GM12872 (cell line): ENCODE results near the gene PLCXD3.

Experiments
- TF ChIP-seq, protein P1 (sequence below): IDR thresholded peaks from 3 replicates; pipeline ENCODE4 v1.5.1; 2011; ENCODE audit warnings: low read depth, mild to moderate bottlenecking, low read length, moderate library complexity; ENCODE audit not compliant: insufficient read depth

The PLCXD3 gene

GRCh38 chr5:41510176-41510831 lies at the start of gene PLCXD3:
Gene PLCXD3 (minus strand): TSS chr5:41510601. CDS start chr5:41510526, 75 bp downstream.
- TF ChIP-seq, protein P1, sequence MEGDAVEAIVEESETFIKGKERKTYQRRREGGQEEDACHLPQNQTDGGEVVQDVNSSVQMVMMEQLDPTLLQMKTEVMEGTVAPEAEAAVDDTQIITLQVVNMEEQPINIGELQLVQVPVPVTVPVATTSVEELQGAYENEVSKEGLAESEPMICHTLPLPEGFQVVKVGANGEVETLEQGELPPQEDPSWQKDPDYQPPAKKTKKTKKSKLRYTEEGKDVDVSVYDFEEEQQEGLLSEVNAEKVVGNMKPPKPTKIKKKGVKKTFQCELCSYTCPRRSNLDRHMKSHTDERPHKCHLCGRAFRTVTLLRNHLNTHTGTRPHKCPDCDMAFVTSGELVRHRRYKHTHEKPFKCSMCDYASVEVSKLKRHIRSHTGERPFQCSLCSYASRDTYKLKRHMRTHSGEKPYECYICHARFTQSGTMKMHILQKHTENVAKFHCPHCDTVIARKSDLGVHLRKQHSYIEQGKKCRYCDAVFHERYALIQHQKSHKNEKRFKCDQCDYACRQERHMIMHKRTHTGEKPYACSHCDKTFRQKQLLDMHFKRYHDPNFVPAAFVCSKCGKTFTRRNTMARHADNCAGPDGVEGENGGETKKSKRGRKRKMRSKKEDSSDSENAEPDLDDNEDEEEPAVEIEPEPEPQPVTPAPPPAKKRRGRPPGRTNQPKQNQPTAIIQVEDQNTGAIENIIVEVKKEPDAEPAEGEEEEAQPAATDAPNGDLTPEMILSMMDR, result no peak

DNA sequence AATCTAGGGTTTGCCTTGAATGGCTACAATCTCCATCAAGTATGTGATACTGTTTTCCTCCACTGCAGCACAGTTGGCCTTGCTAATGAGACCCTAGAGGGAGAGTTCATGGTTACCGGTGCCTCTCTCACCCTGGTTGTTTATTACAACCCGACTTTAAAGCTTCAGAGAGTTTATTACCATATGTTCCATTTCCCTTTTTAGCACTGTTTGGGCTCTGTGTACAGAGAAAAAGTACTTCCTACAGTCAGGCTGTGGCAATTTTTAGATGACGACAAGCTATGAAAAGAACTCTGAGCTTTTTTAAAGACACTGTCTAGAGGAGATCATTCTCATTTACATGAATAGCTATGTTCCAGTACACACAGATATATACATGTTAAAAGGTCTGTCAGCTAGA lies 48.8 kb upstream of the PLCXD3 start:
- TF ChIP-seq, protein P1, result no peak

DNA sequence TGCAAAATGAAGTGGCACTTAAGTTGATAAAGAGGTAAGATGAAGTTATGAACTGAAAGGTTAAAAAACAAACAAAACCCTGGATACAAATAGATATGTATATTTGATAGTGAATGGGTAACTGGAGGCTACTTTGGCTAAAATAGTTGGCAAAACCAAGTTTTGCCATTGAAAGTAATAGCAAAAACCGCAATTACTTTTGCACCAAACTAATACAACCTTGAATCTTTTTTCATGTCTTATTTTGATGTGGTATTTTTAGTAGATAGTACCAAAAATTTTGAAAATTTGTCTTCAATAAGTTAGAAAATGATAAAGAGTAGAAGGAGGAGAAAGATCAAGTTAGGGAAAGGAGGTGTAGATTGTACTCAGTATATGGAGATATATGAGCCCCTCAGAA lies 47.9 kb upstream of the PLCXD3 start:
- TF ChIP-seq, protein P1, result no peak

DNA sequence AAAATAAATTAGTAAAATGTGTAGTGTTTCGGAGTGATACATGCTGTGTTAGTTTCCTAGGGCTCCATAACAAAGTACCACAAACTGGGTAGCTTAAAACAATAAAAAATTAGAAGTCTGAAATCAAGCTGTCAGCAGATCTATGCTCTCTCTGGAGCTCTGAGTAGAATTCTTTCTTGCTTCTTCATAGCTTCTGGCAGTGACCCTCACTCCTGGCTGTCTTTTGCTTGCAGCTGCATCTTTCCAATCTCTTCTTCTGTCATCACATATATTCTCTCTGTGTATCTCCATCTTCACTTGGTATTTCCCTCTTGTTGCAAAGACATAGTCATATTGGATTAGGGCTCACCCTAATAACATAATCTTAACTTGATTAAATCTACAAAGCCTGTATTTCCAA lies 37.6 kb upstream of the PLCXD3 start:
- TF ChIP-seq, protein P1, result no peak

DNA sequence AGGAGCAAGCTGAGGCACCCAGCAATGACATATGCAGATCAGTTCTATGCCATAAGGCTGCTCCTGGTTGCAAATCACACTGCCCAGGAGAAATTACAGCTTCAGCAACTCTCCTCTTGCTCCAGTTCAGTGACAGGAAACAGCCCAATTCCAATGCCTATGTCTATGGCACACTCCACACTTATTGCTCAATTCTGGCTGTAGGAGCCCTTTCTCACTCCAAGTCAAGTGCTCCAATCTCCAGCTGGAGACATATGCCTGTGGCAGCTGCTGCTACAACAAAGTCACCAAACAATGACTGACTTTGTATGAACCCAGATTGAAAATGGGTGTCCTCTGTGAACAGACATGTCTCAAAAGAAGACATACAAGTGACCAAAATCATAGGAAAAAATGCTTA lies 31.8 kb upstream of the PLCXD3 start:
- TF ChIP-seq, protein P1, result no peak

DNA sequence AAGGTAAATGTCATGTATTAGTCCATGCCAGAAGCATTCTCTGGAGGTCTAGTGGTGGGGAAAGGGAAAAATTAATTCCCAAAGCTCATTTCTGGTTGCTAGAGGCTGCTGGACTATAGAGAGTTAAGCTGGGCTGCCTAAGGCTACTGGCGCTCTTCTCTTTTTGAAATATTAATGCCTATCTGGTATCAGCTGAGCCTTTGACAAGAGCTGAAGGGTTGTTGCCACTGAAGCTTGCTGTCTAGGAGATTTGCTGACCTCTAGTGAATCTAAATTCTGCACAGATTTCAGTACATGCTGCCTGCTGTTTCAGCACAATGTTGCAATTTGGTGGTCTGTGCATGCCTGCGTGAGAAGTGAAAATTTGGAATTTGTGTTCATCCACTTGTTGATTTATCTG lies 29.1 kb upstream of the PLCXD3 start:
- TF ChIP-seq, protein P1, result no peak

- TF ChIP-seq, protein P1, result no peak
Observed at GRCh38 chr5:41537581-41537980, 27.2 kb upstream of the PLCXD3 start.
